Activated B cell treated with CpG ODN at 0.5 μM for 24 hours (primary cell): ENCODE results near the gene TMUB1. TPM values are rescaled to one million over a fixed set of nuclear protein-coding genes. Genes with fewer than 3 reads are reported as not detected.

Experiments
- ATAC-seq: fragments of 200-7000 bp; cut with Tn5 transposase; one replicate; pipeline ENCODE4 v1.10.0; 2021; ENCODE audit warnings: low read depth, mild to moderate bottlenecking, moderate library complexity
- CTCF ChIA-PET: fragments of 350-600 bp; sonication (Branson Sonifier 250); formaldehyde crosslinking; loops from one replicate; lab custom pipeline; 2021; ENCODE audit warnings: antibody characterized with exemption; lab: Charles Lee
- POLR2A ChIA-PET: fragments of 350-600 bp; sonication (Branson Sonifier 250); formaldehyde crosslinking; loops from one replicate; lab custom pipeline; 2021; ENCODE audit warnings: antibody characterized with exemption; lab: Charles Lee
- DNase-seq: peaks from one replicate; pipeline ENCODE4 v3.0.0; 2022
- H3K27ac Mint-ChIP-seq: one replicate; pipeline ENCODE4 v1.8.0; 2020; ENCODE audit warnings: mixed read lengths
- H3K27me3 Mint-ChIP-seq: one replicate; pipeline ENCODE4 v1.8.0; 2021; ENCODE audit warnings: mixed read lengths
- H3K36me3 Mint-ChIP-seq: one replicate; pipeline ENCODE4 v1.8.0; 2021; ENCODE audit warnings: low read depth, mixed read lengths
- H3K4me1 Mint-ChIP-seq: one replicate; pipeline ENCODE4 v1.8.0; 2021; ENCODE audit warnings: mixed read lengths
- H3K4me3 Mint-ChIP-seq: one replicate; pipeline ENCODE4 v1.8.0; 2020; ENCODE audit warnings: mild to moderate bottlenecking, mixed read lengths
- H3K9me3 Mint-ChIP-seq: one replicate; pipeline ENCODE4 v1.8.0; 2020; ENCODE audit warnings: mixed read lengths
- intact Hi-C: fragments of 100-400 bp; cut with micrococcal nuclease; formaldehyde crosslinking; loops from one replicate; pipeline ENCODE4 v1.15.1; 2024
- total RNA-seq: library from RNA; stranded (reverse); gene quantifications from 2 replicates; pipeline ENCODE4 v1.2.3, GENCODE V29; 2022
- TF ChIP-seq, protein P1 (sequence below): fragments of 200-600 bp; IDR thresholded peaks from one replicate; pipeline ENCODE4 v1.8.0; 2022; ENCODE audit warnings: antibody characterized with exemption, mild to moderate bottlenecking

The TMUB1 gene
- total RNA-seq, 1 donor from 2014 or later = 40.5 TPM

- ATAC-seq = no peak
- intact Hi-C loops = no loop called here
- ChIA-PET POLR2A (no interaction called here), CTCF (no interaction called here)
- no peaks in the 10 kb centered on the region for H3K9me3 Mint-ChIP-seq
- DNase-seq = no peak
- no peaks in the 10 kb centered on the region for H3K36me3 Mint-ChIP-seq
- no peak overlapping the region for H3K27ac Mint-ChIP-seq
- peaks cover 14% of the 10 kb centered on the region for H3K4me1 Mint-ChIP-seq
- TF ChIP-seq, protein P1, sequence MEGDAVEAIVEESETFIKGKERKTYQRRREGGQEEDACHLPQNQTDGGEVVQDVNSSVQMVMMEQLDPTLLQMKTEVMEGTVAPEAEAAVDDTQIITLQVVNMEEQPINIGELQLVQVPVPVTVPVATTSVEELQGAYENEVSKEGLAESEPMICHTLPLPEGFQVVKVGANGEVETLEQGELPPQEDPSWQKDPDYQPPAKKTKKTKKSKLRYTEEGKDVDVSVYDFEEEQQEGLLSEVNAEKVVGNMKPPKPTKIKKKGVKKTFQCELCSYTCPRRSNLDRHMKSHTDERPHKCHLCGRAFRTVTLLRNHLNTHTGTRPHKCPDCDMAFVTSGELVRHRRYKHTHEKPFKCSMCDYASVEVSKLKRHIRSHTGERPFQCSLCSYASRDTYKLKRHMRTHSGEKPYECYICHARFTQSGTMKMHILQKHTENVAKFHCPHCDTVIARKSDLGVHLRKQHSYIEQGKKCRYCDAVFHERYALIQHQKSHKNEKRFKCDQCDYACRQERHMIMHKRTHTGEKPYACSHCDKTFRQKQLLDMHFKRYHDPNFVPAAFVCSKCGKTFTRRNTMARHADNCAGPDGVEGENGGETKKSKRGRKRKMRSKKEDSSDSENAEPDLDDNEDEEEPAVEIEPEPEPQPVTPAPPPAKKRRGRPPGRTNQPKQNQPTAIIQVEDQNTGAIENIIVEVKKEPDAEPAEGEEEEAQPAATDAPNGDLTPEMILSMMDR = no peak
- H3K27me3 Mint-ChIP-seq = peaks cover 13% of the 10 kb centered on the region
- no peak overlapping the region for H3K4me3 Mint-ChIP-seq
Observed at GRCh38 chr7:151091003-151091402, 7.7 kb upstream of the TMUB1 start.

- TF ChIP-seq, protein P1 = no peak
- peaks cover 17% of the 10 kb centered on the region for H3K27me3 Mint-ChIP-seq
- H3K36me3 Mint-ChIP-seq = no peaks in the 10 kb centered on the region
- intact Hi-C loops = loop anchor here (2.0 to 10.0 kb wide), 3 partner anchors 77 to 1465 kb away; partner anchors contain the start of gene PRKAG2
- CTCF ChIA-PET = no interaction called here
- ATAC-seq (no peak), DNase-seq (no peak)
- peaks cover 23% of the 10 kb centered on the region for H3K4me1 Mint-ChIP-seq
- POLR2A ChIA-PET = interaction anchor here (0.7 kb wide), 1 partner anchor 159 kb away, joined by 3 read pairs; no protein-coding TSS in a partner anchor
- no peaks in the 10 kb centered on the region for H3K9me3 Mint-ChIP-seq
- H3K4me3 Mint-ChIP-seq = no peak overlapping the region
- H3K27ac Mint-ChIP-seq = no peak overlapping the region
Observed at GRCh38 chr7:151089893-151090730, 6.8 kb upstream of the TMUB1 start.

- DNase-seq (no peak), ATAC-seq (no peak)
- peaks cover 21% of the 10 kb centered on the region for H3K27me3 Mint-ChIP-seq
- POLR2A ChIA-PET = interaction anchor here (1.4 kb wide), 1 partner anchor 16 kb away, joined by 3 read pairs; no protein-coding TSS in a partner anchor
- intact Hi-C loops = loop anchor here (1.0 to 10.0 kb wide), 4 partner anchors 22 to 1464 kb away; partner anchors contain the start of gene PRKAG2
- no peaks in the 10 kb centered on the region for H3K9me3 Mint-ChIP-seq
- H3K4me1 Mint-ChIP-seq = peaks cover 28% of the 10 kb centered on the region
- H3K27ac Mint-ChIP-seq = no peak overlapping the region
- TF ChIP-seq, protein P1 = no peak
- CTCF ChIA-PET = no interaction called here
- H3K4me3 Mint-ChIP-seq = peak overlapping the region; percentile 42
- H3K36me3 Mint-ChIP-seq = no peaks in the 10 kb centered on the region
Observed at GRCh38 chr7:151088856-151089699, 5.8 kb upstream of the TMUB1 start.

GRCh38 chr7:151088019-151088855, 4.9 kb upstream of the TMUB1 start:
- DNase-seq (no peak), ATAC-seq (no peak)
- ChIA-PET CTCF (interaction anchor here (0.6 to 1.5 kb wide), 3 partner anchors 23 to 190 kb away, joined by 3 read pairs; no protein-coding TSS in a partner anchor), POLR2A (interaction anchor here (1.4 kb wide), 1 partner anchor 17 kb away, joined by 3 read pairs; no protein-coding TSS in a partner anchor)
- Mint-ChIP-seq H3K36me3 (no peaks in the 10 kb centered on the region), H3K9me3 (no peaks in the 10 kb centered on the region), H3K4me3 (peak overlapping the region; percentile 45), H3K27me3 (peaks cover 21% of the 10 kb centered on the region), H3K27ac (no peak overlapping the region), H3K4me1 (peaks cover 33% of the 10 kb centered on the region)
- TF ChIP-seq, protein P1 = no peak
- intact Hi-C loops = loop anchor here (1.0 to 10.0 kb wide), 4 partner anchors 23 to 1463 kb away; partner anchors contain the start of gene PRKAG2
